ENCODE measurements around the gene TMEM33. TPM values are rescaled to one million over a fixed set of nuclear protein-coding genes. Genes with fewer than 3 reads are reported as not detected.

TMEM33 gene
- total RNA-seq, 1 experiment from 2014 or later, result 65.0 TPM

DNA sequence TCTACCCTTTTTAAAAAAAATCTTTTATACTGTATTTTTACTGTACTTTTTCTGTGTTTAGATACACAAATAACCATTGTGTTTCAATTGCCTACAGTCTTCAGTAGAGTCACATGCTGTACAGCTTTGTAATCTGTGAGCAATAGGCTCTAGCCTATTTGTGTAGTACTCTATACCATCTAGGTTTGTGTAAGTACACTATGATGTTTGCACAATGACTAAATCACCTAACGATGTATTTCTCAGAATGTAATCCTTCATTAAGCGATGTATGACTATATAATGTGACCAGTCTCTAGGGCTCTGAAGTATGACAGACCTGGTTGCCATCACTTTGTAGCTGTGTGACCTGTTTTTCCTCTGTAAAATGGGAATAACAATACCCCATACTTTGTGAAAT is 32.2 kb downstream of the TMEM33 start:
- H3K9me2 ChIP-seq (ENCODE audit: insufficient read depth), result no peaks in the 10 kb centered on the region
- no peak for DNase-seq
- H3K79me2 ChIP-seq (ENCODE audit: low read depth), result no peaks in the 10 kb centered on the region
- CTCF ChIA-PET, result interaction anchor here (0.5 kb wide), 1 partner anchor 72 kb away, joined by 4 read pairs; no protein-coding TSS in a partner anchor
- H3K4me3 ChIP-seq, result no peak overlapping the region
- TF ChIP-seq EZH2 (IDR thresholded peaks at IDR 0.05; ENCODE audit: low read depth), result no peak
- no peak for TF ChIP-seq CTCF (conservative IDR thresholded peaks at IDR 0.05)
- no peaks in the 10 kb centered on the region for H3K27me3 ChIP-seq (ENCODE audit: insufficient read depth, low read depth)
- H4K20me1 ChIP-seq (ENCODE audit: insufficient read depth), result no peaks in the 10 kb centered on the region
- BruUV-seq (replicated peaks), result no TSS peak
- no peak overlapping the region for H3K27ac ChIP-seq
- H3K4me1 ChIP-seq (replicated peaks; ENCODE audit: insufficient read depth), result no peaks in the 10 kb centered on the region
- H3K4me2 ChIP-seq, result no peak overlapping the region
- H3F3A ChIP-seq (ENCODE audit: insufficient read depth, low read depth), result no peaks in the 10 kb centered on the region
- POLR2A ChIA-PET (ENCODE audit: unreplicated experiment), result interaction anchor here (0.6 kb wide), 1 partner anchor 642 kb away, joined by 5 read pairs; no protein-coding TSS in a partner anchor
- intact Hi-C loops (cut with micrococcal nuclease; ENCODE audit: unreplicated experiment), result no loop called here
- no peaks in the 10 kb centered on the region for H3K9me3 ChIP-seq (ENCODE audit: insufficient read depth, low read depth)
- no peak overlapping the region for H2AFZ ChIP-seq
- no peaks in the 10 kb centered on the region for H3K36me3 ChIP-seq (ENCODE audit: low read depth)

GRCh38 chr4:41969671-41970070 is 34.4 kb downstream of the TMEM33 start:
- BruUV-seq (replicated peaks), result no TSS peak
- H3F3A ChIP-seq (ENCODE audit: insufficient read depth, low read depth), result no peaks in the 10 kb centered on the region
- no peaks in the 10 kb centered on the region for H3K79me2 ChIP-seq (ENCODE audit: low read depth)
- no peaks in the 10 kb centered on the region for H3K4me1 ChIP-seq (replicated peaks; ENCODE audit: insufficient read depth)
- intact Hi-C loops (cut with micrococcal nuclease; ENCODE audit: unreplicated experiment), result no loop called here
- H3K36me3 ChIP-seq (ENCODE audit: low read depth), result no peaks in the 10 kb centered on the region
- H3K9me3 ChIP-seq (ENCODE audit: insufficient read depth, low read depth), result no peaks in the 10 kb centered on the region
- TF ChIP-seq EZH2 (IDR thresholded peaks at IDR 0.05; ENCODE audit: low read depth) (no peak), CTCF (conservative IDR thresholded peaks at IDR 0.05) (no peak)
- CTCF ChIA-PET, result no interaction called here
- no peak overlapping the region for H2AFZ ChIP-seq
- no peak for DNase-seq
- no peaks in the 10 kb centered on the region for H3K9me2 ChIP-seq (ENCODE audit: insufficient read depth)
- H3K4me3 ChIP-seq, result no peak overlapping the region
- no peak overlapping the region for H3K27ac ChIP-seq
- no peaks in the 10 kb centered on the region for H3K27me3 ChIP-seq (ENCODE audit: insufficient read depth, low read depth)
- POLR2A ChIA-PET (ENCODE audit: unreplicated experiment), result no interaction called here
- no peaks in the 10 kb centered on the region for H4K20me1 ChIP-seq (ENCODE audit: insufficient read depth)
- no peak overlapping the region for H3K4me2 ChIP-seq

DNA sequence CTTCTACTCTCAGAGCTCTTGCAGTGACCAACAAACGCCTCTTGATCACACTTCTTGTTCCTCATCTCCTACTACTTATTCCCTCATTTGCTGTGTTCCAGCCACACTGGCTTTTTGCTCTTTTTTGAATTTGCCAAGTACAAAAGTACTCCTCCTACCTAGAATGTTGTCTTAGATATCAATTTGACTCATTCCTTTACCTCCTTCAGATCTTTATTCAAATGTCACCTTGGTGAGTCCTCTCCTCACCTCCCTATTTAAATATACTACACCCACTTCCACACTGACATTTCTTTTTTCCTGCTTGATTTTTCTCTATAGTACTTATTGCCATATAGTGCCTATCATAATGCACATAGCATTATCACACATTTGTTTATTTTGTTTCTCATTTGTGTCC is 40.1 kb downstream of the TMEM33 start:
- no peaks in the 10 kb centered on the region for H3K9me2 ChIP-seq (ENCODE audit: insufficient read depth)
- no peaks in the 10 kb centered on the region for H4K20me1 ChIP-seq (ENCODE audit: insufficient read depth)
- no peaks in the 10 kb centered on the region for H3K36me3 ChIP-seq (ENCODE audit: low read depth)
- no peak overlapping the region for H3K4me3 ChIP-seq
- no peak overlapping the region for H2AFZ ChIP-seq
- TF ChIP-seq EZH2 (IDR thresholded peaks at IDR 0.05; ENCODE audit: low read depth) (no peak), CTCF (conservative IDR thresholded peaks at IDR 0.05) (no peak)
- no peak overlapping the region for H3K27ac ChIP-seq
- no peak overlapping the region for H3K4me2 ChIP-seq
- no TSS peak for BruUV-seq (replicated peaks)
- DNase-seq, result no peak
- no peaks in the 10 kb centered on the region for H3F3A ChIP-seq (ENCODE audit: insufficient read depth, low read depth)
- no peaks in the 10 kb centered on the region for H3K4me1 ChIP-seq (replicated peaks; ENCODE audit: insufficient read depth)
- ChIA-PET CTCF (no interaction called here), POLR2A (ENCODE audit: unreplicated experiment) (no interaction called here)
- H3K27me3 ChIP-seq (ENCODE audit: insufficient read depth, low read depth), result no peaks in the 10 kb centered on the region
- H3K9me3 ChIP-seq (ENCODE audit: insufficient read depth, low read depth), result no peaks in the 10 kb centered on the region
- intact Hi-C loops (cut with micrococcal nuclease; ENCODE audit: unreplicated experiment), result no loop called here
- no peaks in the 10 kb centered on the region for H3K79me2 ChIP-seq (ENCODE audit: low read depth)

Data from PC-9 (cell line).